Adrenal gland (tissue), 12 donors: ENCODE results near the gene CEP128. TPM values are rescaled to one million over a fixed set of nuclear protein-coding genes. Genes with fewer than 3 reads are reported as not detected.

ENCODE experiments used
- DNase-seq, 7 donors: peaks; one replicate each; pipeline ENCODE4 v3.0.0-alpha.2; 2019 to 2020
- H3K27ac ChIP-seq, 5 donors: fragments of 200-600 bp; sonication (generic) in 4 of 5; 1 replicate in 3 of 5; 2 replicates in 2 of 5; pipeline versions ENCODE4 v1.5.1 to v1.8.0; 2016 to 2020; ENCODE audit warnings: mild to moderate bottlenecking in 1 of 5
- H3K27me3 ChIP-seq: fragments of 200-600 bp; 2 replicates; pipeline ENCODE4 v1.8.0; 2021
- H3K36me3 ChIP-seq, 2 donors: fragments of 200-600 bp; replicated peaks in 1 of 2; 1 replicate in 1 of 2; 2 replicates in 1 of 2; pipeline versions ENCODE4 v1.5.1 to v1.8.0; 2018 to 2022
- H3K4me1 ChIP-seq, 2 donors: fragments of 200-600 bp; replicated peaks in 1 of 2; 1 replicate in 1 of 2; 2 replicates in 1 of 2; pipeline versions ENCODE4 v1.5.1 to v1.8.0; 2018 to 2021
- H3K4me3 ChIP-seq, 4 donors: fragments of 200-600 bp; sonication (generic) in 3 of 4; one replicate each; pipeline ENCODE4 v1.5.1; 2016 to 2018
- H3K9me3 ChIP-seq, 3 donors: fragments of 200-600 bp; sonication (generic) in 1 of 3; replicated peaks in 1 of 3; 1 replicate in 2 of 3; 2 replicates in 1 of 3; pipeline versions ENCODE4 v1.5.1 to v1.8.0; 2016 to 2021
- POLR2A ChIP-seq, 2 donors: fragments of 450-650 bp; IDR thresholded peaks; one replicate each; pipeline ENCODE4 v1.6.1; 2017; ENCODE audit warnings: antibody characterized with exemption in 2 of 2, mild to moderate bottlenecking in 2 of 2, moderate library complexity in 1 of 2
- WGBS, 4 donors: extraction: QIAGEN DNeasy Blood & Tissue Kit in 2 of 4; methylation state at CpG; one replicate each; pipeline versions ENCODE4 v1.1.5 to v1.1.7; 2013 to 2017; 5-methylcytosine and 5-hydroxymethylcytosine counted together
- intact Hi-C, 2 donors: fragments of 100-400 bp; cut with DNase I; formaldehyde crosslinking; loops; one replicate each; pipeline versions ENCODE4 v1.14.1 to v1.15.0; 2022 to 2023
- polyA plus RNA-seq, 3 donors: library from polyadenylated mRNA; stranded (reverse); fragments of 200-250 nt in 2 of 3; fragments of 350-450 nt in 1 of 3; fragmentation: Illumina TruSeq in 1 of 3; extraction: RNeasy Lipid Tissue Mini Kit (QIAGEN cat#74804) in 1 of 3; gene quantifications; one replicate each; pipeline ENCODE4 v1.2.3, GENCODE V29; 2013 to 2014
- total RNA-seq, 9 donors: library from RNA; depleted of rRNA in 4 of 9; stranded (reverse); fragments of >200 nt in 4 of 9; fragments of 120-200 nt in 1 of 9; fragmentation: NEBNext Ultra II Directional in 1 of 9; extraction: Animal tissue kit (Norgen Biotek cat#: 25700) in 1 of 9; gene quantifications; one replicate each; pipeline versions ENCODE4 v1.1.0 to v1.2.4, GENCODE V29; 2013 to 2023
- TF ChIP-seq, protein P1 (sequence below), 6 experiments: fragments of 450-650 bp in 4 of 6; fragments of 200-600 bp in 2 of 6; sonication (generic) in 1 of 6; IDR thresholded peaks; 1 replicate in 5 of 6; 2 replicates in 1 of 6; pipeline versions ENCODE4 v1.5.1 to v1.8.0; 2016 to 2021; ENCODE audit warnings: antibody characterized with exemption in 6 of 6, mild to moderate bottlenecking in 2 of 6, moderate library complexity in 1 of 6
- donor health status: healthy with polysubstance abuse.
- donor health status: Bipolar disorder and iron deficiency.
- donor health status: DM: yes; HTN: yes; CAD: no.
- donor health status: DM: no; HTN: no; CAD: no.
- donor health status: DM: no; HTN: no; CAD: no.
- donor health status: DM: yes; HTN: yes; CAD: no.

Gene CEP128
- total and polyA plus RNA-seq, 12 donors, result 1.1 to 5.2 (median 3.1) TPM

DNA sequence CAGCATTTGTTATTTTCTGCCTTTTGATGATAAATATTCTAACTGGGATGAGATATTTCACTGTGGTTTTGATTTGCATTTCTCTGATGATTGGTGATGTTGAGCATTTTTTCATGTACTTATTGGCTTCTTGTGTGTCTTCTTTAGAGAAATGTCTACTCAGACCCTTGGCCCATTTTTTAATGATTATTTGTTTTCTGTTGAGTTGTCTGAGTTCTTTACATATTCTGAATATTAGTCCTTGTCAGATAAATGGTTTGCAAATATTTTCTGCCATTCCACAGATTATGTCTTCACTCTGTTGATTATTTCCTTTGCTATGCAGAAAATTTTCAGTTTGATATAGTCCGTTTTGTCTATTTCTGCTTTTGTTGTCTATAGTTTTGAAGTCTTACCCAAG, 317.0 kb downstream of the CEP128 start:
- intact Hi-C loops, result no loop called here
- no peak for TF ChIP-seq POLR2A (IDR thresholded peaks at IDR 0.05)
- TF ChIP-seq, protein P1, sequence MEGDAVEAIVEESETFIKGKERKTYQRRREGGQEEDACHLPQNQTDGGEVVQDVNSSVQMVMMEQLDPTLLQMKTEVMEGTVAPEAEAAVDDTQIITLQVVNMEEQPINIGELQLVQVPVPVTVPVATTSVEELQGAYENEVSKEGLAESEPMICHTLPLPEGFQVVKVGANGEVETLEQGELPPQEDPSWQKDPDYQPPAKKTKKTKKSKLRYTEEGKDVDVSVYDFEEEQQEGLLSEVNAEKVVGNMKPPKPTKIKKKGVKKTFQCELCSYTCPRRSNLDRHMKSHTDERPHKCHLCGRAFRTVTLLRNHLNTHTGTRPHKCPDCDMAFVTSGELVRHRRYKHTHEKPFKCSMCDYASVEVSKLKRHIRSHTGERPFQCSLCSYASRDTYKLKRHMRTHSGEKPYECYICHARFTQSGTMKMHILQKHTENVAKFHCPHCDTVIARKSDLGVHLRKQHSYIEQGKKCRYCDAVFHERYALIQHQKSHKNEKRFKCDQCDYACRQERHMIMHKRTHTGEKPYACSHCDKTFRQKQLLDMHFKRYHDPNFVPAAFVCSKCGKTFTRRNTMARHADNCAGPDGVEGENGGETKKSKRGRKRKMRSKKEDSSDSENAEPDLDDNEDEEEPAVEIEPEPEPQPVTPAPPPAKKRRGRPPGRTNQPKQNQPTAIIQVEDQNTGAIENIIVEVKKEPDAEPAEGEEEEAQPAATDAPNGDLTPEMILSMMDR (IDR thresholded peaks at IDR 0.05), result no peak
- 84 to 97% (median 89%) methylated on average over 1 of the region's 1 CpG for WGBS, 4 donors

GRCh38 chr14:80621701-80622100, 319.8 kb downstream of the CEP128 start:
- Histone ChIP-seq H3K27ac (no peak overlapping the region), H3K27me3 (no peaks in the 10 kb centered on the region), H3K4me1 (no peaks in the 10 kb centered on the region), H3K4me3 (no peak overlapping the region), H3K9me3 (no peaks in the 10 kb centered on the region), H3K36me3 (no peaks in the 10 kb centered on the region)
- intact Hi-C loops, result no loop called here
- no peak for DNase-seq
- WGBS, 4 donors, result 58 to 70% (median 63%) methylated on average over 3 of the region's 3 CpGs
- TF ChIP-seq POLR2A (IDR thresholded peaks at IDR 0.05), result no peak
- TF ChIP-seq, protein P1 (IDR thresholded peaks at IDR 0.05), result no peak

More for the DNA sequence above, 317.0 kb downstream of the CEP128 start:
- Histone ChIP-seq H3K4me1 (no peaks in the 10 kb centered on the region), H3K4me3 (no peak overlapping the region), H3K27me3 (no peaks in the 10 kb centered on the region), H3K27ac (no peak overlapping the region), H3K36me3 (no peaks in the 10 kb centered on the region), H3K9me3 (no peaks in the 10 kb centered on the region)
- no peak for DNase-seq

DNA sequence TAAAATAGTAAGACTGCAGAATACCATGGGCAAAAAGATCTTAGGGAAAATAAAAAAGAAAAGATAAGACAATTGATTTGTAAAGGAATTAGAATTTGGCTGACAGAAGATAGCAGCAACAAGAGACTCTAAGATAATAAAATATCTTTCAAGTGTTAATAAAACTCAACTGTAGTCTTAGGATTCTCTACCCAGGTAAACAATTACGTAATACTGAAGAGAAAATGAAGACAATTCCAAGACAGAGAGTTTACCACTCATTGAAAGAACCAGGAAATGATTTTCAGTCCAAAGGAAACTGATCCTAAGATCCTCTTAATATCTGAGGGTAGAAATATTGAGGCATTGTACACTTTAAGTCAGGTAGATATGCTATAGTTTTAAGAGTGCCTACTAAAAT, 321.1 kb downstream of the CEP128 start:
- intact Hi-C loops, result no loop called here
- no peak overlapping the region for H3K27ac ChIP-seq
- no peaks in the 10 kb centered on the region for H3K27me3 ChIP-seq
- DNase-seq, result no peak
- no peak for TF ChIP-seq POLR2A (IDR thresholded peaks at IDR 0.05)
- TF ChIP-seq, protein P1 (IDR thresholded peaks at IDR 0.05), result no peak
- H3K9me3 ChIP-seq, result no peaks in the 10 kb centered on the region
- no peaks in the 10 kb centered on the region for H3K4me1 ChIP-seq
- no peak overlapping the region for H3K4me3 ChIP-seq
- H3K36me3 ChIP-seq, result no peaks in the 10 kb centered on the region
- 85 to 97% (median 94%) methylated on average over 1 of the region's 1 CpG for WGBS, 4 donors

- TF ChIP-seq POLR2A (IDR thresholded peaks at IDR 0.05), result no peak
- Histone ChIP-seq H3K27ac (no peak overlapping the region), H3K4me3 (no peak overlapping the region), H3K9me3 (no peaks in the 10 kb centered on the region), H3K4me1 (no peaks in the 10 kb centered on the region), H3K27me3 (no peaks in the 10 kb centered on the region), H3K36me3 (no peaks in the 10 kb centered on the region)
- intact Hi-C loops, result no loop called here
- DNase-seq, result no peak
- WGBS, 4 donors, result 93 to 97% (median 96%) methylated on average over 4 of the region's 4 CpGs
These were observed 322.7 kb downstream of the CEP128 start for GRCh38 chr14:80618751-80619329.

DNA sequence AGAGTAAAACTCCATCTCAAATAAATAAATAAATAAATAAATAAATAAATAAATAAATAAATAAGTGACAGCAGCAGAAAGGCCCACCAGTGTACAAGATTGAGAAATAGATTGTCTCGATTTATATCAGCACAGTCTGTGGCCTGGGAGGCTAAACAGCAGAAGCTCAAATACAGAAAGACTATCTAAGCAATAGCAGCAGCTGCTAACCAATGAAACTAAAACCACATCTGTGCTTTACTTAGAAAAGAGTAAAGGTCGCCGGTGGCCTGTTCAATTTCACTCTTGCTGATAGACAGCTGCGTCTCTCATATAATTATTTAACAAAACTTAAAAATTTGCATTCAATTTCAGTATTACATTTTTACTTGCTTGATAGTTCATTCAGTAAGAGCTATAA, 325.7 kb downstream of the CEP128 start:
- WGBS, 4 donors, result 85 to 92% (median 88%) methylated on average over 4 of the region's 4 CpGs

More for the DNA sequence above, 325.7 kb downstream of the CEP128 start:
- Histone ChIP-seq H3K27me3 (no peaks in the 10 kb centered on the region), H3K27ac (no peak overlapping the region), H3K9me3 (no peaks in the 10 kb centered on the region), H3K4me1 (no peaks in the 10 kb centered on the region), H3K36me3 (no peaks in the 10 kb centered on the region), H3K4me3 (no peak overlapping the region)
- TF ChIP-seq POLR2A (IDR thresholded peaks at IDR 0.05), result no peak
- TF ChIP-seq, protein P1 (IDR thresholded peaks at IDR 0.05), result no peak
- intact Hi-C loops, result no loop called here
- no peak for DNase-seq
